BE2C (cell line): Measurements from ENCODE around the gene ALCAM.

Source experiments
- DNase-seq: peaks from one replicate; pipeline ENCODE4 v3.0.0-alpha.2; 2020
- H3K27me3 ChIP-seq: fragments of 250-450 bp; sonication (Bioruptor Pico); 2 replicates; pipeline ENCODE4 v1.5.1; 2020; ENCODE audit warnings: mild to moderate bottlenecking
- H3K36me3 ChIP-seq: fragments of 250-450 bp; sonication (Bioruptor Pico); 2 replicates; pipeline ENCODE4 v1.5.1; 2020; ENCODE audit warnings: mild to moderate bottlenecking
- H3K4me1 ChIP-seq: fragments of 250-450 bp; sonication (Bioruptor Pico); 2 replicates; pipeline ENCODE4 v1.5.1; 2020
- H3K4me3 ChIP-seq: 2 replicates; pipeline ENCODE4 v1.5.1; 2011; ENCODE audit warnings: low read depth, low read length
- H3K9me3 ChIP-seq: fragments of 250-450 bp; sonication (Bioruptor Pico); 2 replicates; pipeline ENCODE4 v1.5.1; 2020
- CTCF ChIP-seq: IDR thresholded peaks from 2 replicates; pipeline ENCODE4 v1.5.1; 2012; ENCODE audit warnings: mild to moderate bottlenecking, low read depth, low read length

Gene ALCAM

GRCh38 chr3:105496343-105496742, 129.6 kb downstream of the ALCAM start:
- Histone ChIP-seq H3K27me3 (no peaks in the 10 kb centered on the region), H3K4me1 (peaks cover 33% of the 10 kb centered on the region), H3K9me3 (peaks cover 6% of the 10 kb centered on the region; the same call in 1 of the 2 replicates), H3K36me3 (peaks cover 12% of the 10 kb centered on the region), H3K4me3 (no peak overlapping the region)
- TF ChIP-seq CTCF = no peak
- no peak for DNase-seq

- no peak for DNase-seq
- Histone ChIP-seq H3K4me3 (no peak overlapping the region), H3K27me3 (no peaks in the 10 kb centered on the region), H3K4me1 (peaks cover 42% of the 10 kb centered on the region), H3K9me3 (peaks cover 3% of the 10 kb centered on the region; the same call in 1 of the 2 replicates), H3K36me3 (peaks cover 5% of the 10 kb centered on the region)
- no peak for TF ChIP-seq CTCF
Observed at GRCh38 chr3:105497386-105497785, 130.7 kb downstream of the ALCAM start.

- TF ChIP-seq CTCF = no peak
- Histone ChIP-seq H3K36me3 (0 out of 2 replicates have a peak, but pooled peaks cover under 1% of the 10 kb centered on the region), H3K4me1 (peaks cover 39% of the 10 kb centered on the region), H3K9me3 (peaks cover 1% of the 10 kb centered on the region; the same call in 1 of the 2 replicates), H3K4me3 (no peak overlapping the region), H3K27me3 (no peaks in the 10 kb centered on the region)
- no peak for DNase-seq
Observed at GRCh38 chr3:105499961-105500360, 133.3 kb downstream of the ALCAM start.

GRCh38 chr3:105502333-105502732, 135.6 kb downstream of the ALCAM start:
- no peak for TF ChIP-seq CTCF
- Histone ChIP-seq H3K27me3 (no peaks in the 10 kb centered on the region), H3K9me3 (no peaks in the 10 kb centered on the region), H3K4me3 (no peak overlapping the region), H3K36me3 (no peaks in the 10 kb centered on the region), H3K4me1 (peaks cover 49% of the 10 kb centered on the region)
- peak; percentile 28 for DNase-seq

- Histone ChIP-seq H3K36me3 (no peaks in the 10 kb centered on the region), H3K27me3 (no peaks in the 10 kb centered on the region), H3K9me3 (no peaks in the 10 kb centered on the region), H3K4me1 (peaks cover 49% of the 10 kb centered on the region), H3K4me3 (peak overlapping the region; percentile 53; the same call in 1 of the 2 replicates)
- no peak for TF ChIP-seq CTCF
- no peak for DNase-seq
Observed at GRCh38 chr3:105503191-105503593, 136.5 kb downstream of the ALCAM start.

- peak overlapping the region; percentile 53 for H3K4me3 ChIP-seq
- DNase-seq = peak; percentile 51
- peaks cover 50% of the 10 kb centered on the region for H3K4me1 ChIP-seq
- H3K9me3 ChIP-seq = no peaks in the 10 kb centered on the region
- H3K27me3 ChIP-seq = no peaks in the 10 kb centered on the region
- no peaks in the 10 kb centered on the region for H3K36me3 ChIP-seq
- no peak for TF ChIP-seq CTCF
Observed at GRCh38 chr3:105504440-105504951, 137.8 kb downstream of the ALCAM start.
